Measurements from ENCODE around the gene ULK3.

- no peak for TF ChIP-seq NRF1 (conservative IDR thresholded peaks at IDR 0.05; ENCODE audit: low read depth, low read length)
- no peak for TF ChIP-seq IKZF1 (conservative IDR thresholded peaks at IDR 0.05)
- TF ChIP-seq, protein P1, sequence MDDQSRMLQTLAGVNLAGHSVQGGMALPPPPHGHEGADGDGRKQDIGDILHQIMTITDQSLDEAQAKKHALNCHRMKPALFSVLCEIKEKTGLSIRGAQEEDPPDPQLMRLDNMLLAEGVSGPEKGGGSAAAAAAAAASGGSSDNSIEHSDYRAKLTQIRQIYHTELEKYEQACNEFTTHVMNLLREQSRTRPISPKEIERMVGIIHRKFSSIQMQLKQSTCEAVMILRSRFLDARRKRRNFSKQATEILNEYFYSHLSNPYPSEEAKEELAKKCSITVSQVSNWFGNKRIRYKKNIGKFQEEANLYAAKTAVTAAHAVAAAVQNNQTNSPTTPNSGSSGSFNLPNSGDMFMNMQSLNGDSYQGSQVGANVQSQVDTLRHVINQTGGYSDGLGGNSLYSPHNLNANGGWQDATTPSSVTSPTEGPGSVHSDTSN (IDR thresholded peaks at IDR 0.05; ENCODE audit: insufficient replicate concordance, low read depth, low read length) = no peak
- TF ChIP-seq ZBTB33 (IDR thresholded peaks at IDR 0.05) = no peak
- no peak for TF ChIP-seq YBX1 (IDR thresholded peaks at IDR 0.05)
- no peak for TF ChIP-seq CTCF (IDR thresholded peaks at IDR 0.05 in 2 of 3, conservative IDR thresholded peaks at IDR 0.05 in 1 of 3; ENCODE audit: control insufficient read depth in 2 of 3, extremely low read depth in 1 of 3, insufficient read depth in 1 of 3, low read depth in 3 of 3, low read length in 3 of 3)
- TF ChIP-seq POLR2A (IDR thresholded peaks at IDR 0.05; ENCODE audit: low read depth, low read length) = no peak
- TF ChIP-seq, protein P2, sequence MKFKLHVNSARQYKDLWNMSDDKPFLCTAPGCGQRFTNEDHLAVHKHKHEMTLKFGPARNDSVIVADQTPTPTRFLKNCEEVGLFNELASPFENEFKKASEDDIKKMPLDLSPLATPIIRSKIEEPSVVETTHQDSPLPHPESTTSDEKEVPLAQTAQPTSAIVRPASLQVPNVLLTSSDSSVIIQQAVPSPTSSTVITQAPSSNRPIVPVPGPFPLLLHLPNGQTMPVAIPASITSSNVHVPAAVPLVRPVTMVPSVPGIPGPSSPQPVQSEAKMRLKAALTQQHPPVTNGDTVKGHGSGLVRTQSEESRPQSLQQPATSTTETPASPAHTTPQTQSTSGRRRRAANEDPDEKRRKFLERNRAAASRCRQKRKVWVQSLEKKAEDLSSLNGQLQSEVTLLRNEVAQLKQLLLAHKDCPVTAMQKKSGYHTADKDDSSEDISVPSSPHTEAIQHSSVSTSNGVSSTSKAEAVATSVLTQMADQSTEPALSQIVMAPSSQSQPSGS (IDR thresholded peaks at IDR 0.05; ENCODE audit: low read length) = no peak
- TF ChIP-seq CREB1 (IDR thresholded peaks at IDR 0.05; ENCODE audit: low read depth) = no peak
- TF ChIP-seq ZSCAN29 (IDR thresholded peaks at IDR 0.05) = no peak
- no peak for TF ChIP-seq NFXL1 (IDR thresholded peaks at IDR 0.05; ENCODE audit: borderline replicate concordance)
- TF ChIP-seq MYB (IDR thresholded peaks at IDR 0.05; ENCODE audit: borderline replicate concordance, low read depth, low read length) = no peak
- TF ChIP-seq POLR2AphosphoS5 (IDR thresholded peaks at IDR 0.05; ENCODE audit: low read length) = no peak
- TF ChIP-seq LARP7 (IDR thresholded peaks at IDR 0.05) = no peak
Observed at GRCh38 chr15:74824976-74825375, 18.0 kb downstream of the ULK3 start.

Measured in GM12878 (cell line).